Activated naive CD4-positive, alpha-beta T cell treated with anti-CD3 and anti-CD28 coated beads, Interleukin-2, amount 50 U/mL, for 24 hours (primary cell): ENCODE results near the gene GOLT1A.
A peak's percentile ranks its signal among the peaks of the same experiment; 100 is the strongest.

ENCODE experiments used
- H3K27ac Mint-ChIP-seq: one replicate; pipeline ENCODE4 v1.8.0; 2021; ENCODE audit warnings: mild to moderate bottlenecking, mixed read lengths
- H3K27me3 Mint-ChIP-seq: one replicate; pipeline ENCODE4 v1.8.0; 2021; ENCODE audit warnings: mixed read lengths
- H3K36me3 Mint-ChIP-seq: one replicate; pipeline ENCODE4 v1.8.0; 2021; ENCODE audit warnings: mixed read lengths
- H3K4me1 Mint-ChIP-seq: one replicate; pipeline ENCODE4 v1.8.0; 2021; ENCODE audit warnings: mixed read lengths
- H3K4me3 Mint-ChIP-seq: one replicate; pipeline ENCODE4 v1.8.0; 2021; ENCODE audit warnings: mild to moderate bottlenecking, mixed read lengths
- H3K9me3 Mint-ChIP-seq: one replicate; pipeline ENCODE4 v1.8.0; 2021; ENCODE audit warnings: mixed read lengths

Gene GOLT1A

GRCh38 chr1:204170494-204171155, 43.2 kb downstream of the GOLT1A start:
- Mint-ChIP-seq H3K36me3 (peaks cover 6% of the 10 kb centered on the region), H3K27ac (no peak overlapping the region), H3K9me3 (peaks cover 5% of the 10 kb centered on the region), H3K4me1 (no peaks in the 10 kb centered on the region), H3K27me3 (peaks cover 4% of the 10 kb centered on the region), H3K4me3 (no peak overlapping the region)

GRCh38 chr1:204169858-204170257, 43.9 kb downstream of the GOLT1A start:
- H3K36me3 Mint-ChIP-seq: peaks cover 6% of the 10 kb centered on the region
- H3K4me3 Mint-ChIP-seq: no peak overlapping the region
- no peak overlapping the region for H3K27ac Mint-ChIP-seq
- H3K27me3 Mint-ChIP-seq: peaks cover 4% of the 10 kb centered on the region
- peaks cover 5% of the 10 kb centered on the region for H3K9me3 Mint-ChIP-seq
- H3K4me1 Mint-ChIP-seq: no peaks in the 10 kb centered on the region

GRCh38 chr1:204167730-204168129, 46.1 kb downstream of the GOLT1A start:
- no peak overlapping the region for H3K27ac Mint-ChIP-seq
- H3K9me3 Mint-ChIP-seq: peaks cover 5% of the 10 kb centered on the region
- H3K4me3 Mint-ChIP-seq: no peak overlapping the region
- no peaks in the 10 kb centered on the region for H3K27me3 Mint-ChIP-seq
- H3K4me1 Mint-ChIP-seq: no peaks in the 10 kb centered on the region
- H3K36me3 Mint-ChIP-seq: peaks cover 3% of the 10 kb centered on the region

GRCh38 chr1:204166219-204166618, 47.6 kb downstream of the GOLT1A start, which contains the start of gene REN:
REN (minus strand) TSS chr1:204166337; CDS start chr1:204166293, 44 bp downstream.
- H3K4me3 Mint-ChIP-seq: no peak within 1 kb of the TSS
- no peak within 1 kb of the TSS for H3K27ac Mint-ChIP-seq
- H3K36me3 Mint-ChIP-seq: no peaks in the 10 kb centered on the region
- no peaks in the 10 kb centered on the region for H3K27me3 Mint-ChIP-seq
- peaks cover 5% of the 10 kb centered on the region for H3K9me3 Mint-ChIP-seq
- no peaks in the 10 kb centered on the region for H3K4me1 Mint-ChIP-seq

- H3K4me1 Mint-ChIP-seq: no peaks in the 10 kb centered on the region
- H3K27ac Mint-ChIP-seq: no peak overlapping the region
- no peaks in the 10 kb centered on the region for H3K36me3 Mint-ChIP-seq
- no peak overlapping the region for H3K4me3 Mint-ChIP-seq
- peaks cover 5% of the 10 kb centered on the region for H3K9me3 Mint-ChIP-seq
- no peaks in the 10 kb centered on the region for H3K27me3 Mint-ChIP-seq
Observed at GRCh38 chr1:204162494-204163074, 51.2 kb downstream of the GOLT1A start.

GRCh38 chr1:204161609-204162493, 51.9 kb downstream of the GOLT1A start:
- no peaks in the 10 kb centered on the region for H3K27me3 Mint-ChIP-seq
- no peak overlapping the region for H3K4me3 Mint-ChIP-seq
- H3K36me3 Mint-ChIP-seq: no peaks in the 10 kb centered on the region
- H3K9me3 Mint-ChIP-seq: no peaks in the 10 kb centered on the region
- no peak overlapping the region for H3K27ac Mint-ChIP-seq
- no peaks in the 10 kb centered on the region for H3K4me1 Mint-ChIP-seq

GRCh38 chr1:204157962-204158361, 55.8 kb downstream of the GOLT1A start:
- Mint-ChIP-seq H3K4me1 (no peaks in the 10 kb centered on the region), H3K9me3 (no peaks in the 10 kb centered on the region), H3K36me3 (no peaks in the 10 kb centered on the region), H3K4me3 (no peak overlapping the region), H3K27me3 (no peaks in the 10 kb centered on the region), H3K27ac (no peak overlapping the region)

GRCh38 chr1:204155881-204156280, 57.9 kb downstream of the GOLT1A start:
- H3K27me3 Mint-ChIP-seq: no peaks in the 10 kb centered on the region
- no peaks in the 10 kb centered on the region for H3K9me3 Mint-ChIP-seq

GRCh38 chr1:204154568-204155255, 59.1 kb downstream of the GOLT1A start:
- no peak overlapping the region for H3K27ac Mint-ChIP-seq
- no peaks in the 10 kb centered on the region for H3K4me1 Mint-ChIP-seq
- H3K9me3 Mint-ChIP-seq: no peaks in the 10 kb centered on the region
- no peak overlapping the region for H3K4me3 Mint-ChIP-seq
- H3K36me3 Mint-ChIP-seq: no peaks in the 10 kb centered on the region
- H3K27me3 Mint-ChIP-seq: no peaks in the 10 kb centered on the region

More at GRCh38 chr1:204155881-204156280, 57.9 kb downstream of the GOLT1A start:
- H3K4me1 Mint-ChIP-seq: no peaks in the 10 kb centered on the region
- no peak overlapping the region for H3K27ac Mint-ChIP-seq
- no peak overlapping the region for H3K4me3 Mint-ChIP-seq
- no peaks in the 10 kb centered on the region for H3K36me3 Mint-ChIP-seq

GRCh38 chr1:204153667-204154066, 60.1 kb downstream of the GOLT1A start:
- Mint-ChIP-seq H3K4me3 (no peak overlapping the region), H3K27ac (no peak overlapping the region), H3K27me3 (no peaks in the 10 kb centered on the region), H3K4me1 (no peaks in the 10 kb centered on the region), H3K9me3 (no peaks in the 10 kb centered on the region), H3K36me3 (no peaks in the 10 kb centered on the region)

GRCh38 chr1:204152310-204153044, 61.3 kb downstream of the GOLT1A start:
- H3K27ac Mint-ChIP-seq: no peak overlapping the region
- H3K9me3 Mint-ChIP-seq: no peaks in the 10 kb centered on the region
- no peaks in the 10 kb centered on the region for H3K4me1 Mint-ChIP-seq
- no peaks in the 10 kb centered on the region for H3K36me3 Mint-ChIP-seq
- H3K27me3 Mint-ChIP-seq: no peaks in the 10 kb centered on the region
- peak overlapping the region; percentile 63 for H3K4me3 Mint-ChIP-seq

GRCh38 chr1:204151552-204152309, 62.1 kb downstream of the GOLT1A start, which contains the start of gene ETNK2:
ETNK2 (minus strand) TSS chr1:204152044; CDS start chr1:204151852, 192 bp downstream.
- Mint-ChIP-seq H3K36me3 (no peaks in the 10 kb centered on the region), H3K9me3 (no peaks in the 10 kb centered on the region), H3K27ac (peak within 1 kb of the TSS; percentile 70), H3K4me3 (peak within 1 kb of the TSS; percentile 74), H3K4me1 (no peaks in the 10 kb centered on the region), H3K27me3 (no peaks in the 10 kb centered on the region)

- Mint-ChIP-seq H3K4me1 (no peaks in the 10 kb centered on the region), H3K27ac (peak overlapping the region; percentile 70), H3K36me3 (no peaks in the 10 kb centered on the region), H3K9me3 (no peaks in the 10 kb centered on the region), H3K4me3 (peak overlapping the region; percentile 74), H3K27me3 (no peaks in the 10 kb centered on the region)
Observed at GRCh38 chr1:204150702-204151551, 62.9 kb downstream of the GOLT1A start.
